ENCODE results near the gene PIK3R6. TPM values are rescaled to one million over a fixed set of nuclear protein-coding genes. Genes with fewer than 3 reads are reported as not detected.

Gene PIK3R6, protein sequence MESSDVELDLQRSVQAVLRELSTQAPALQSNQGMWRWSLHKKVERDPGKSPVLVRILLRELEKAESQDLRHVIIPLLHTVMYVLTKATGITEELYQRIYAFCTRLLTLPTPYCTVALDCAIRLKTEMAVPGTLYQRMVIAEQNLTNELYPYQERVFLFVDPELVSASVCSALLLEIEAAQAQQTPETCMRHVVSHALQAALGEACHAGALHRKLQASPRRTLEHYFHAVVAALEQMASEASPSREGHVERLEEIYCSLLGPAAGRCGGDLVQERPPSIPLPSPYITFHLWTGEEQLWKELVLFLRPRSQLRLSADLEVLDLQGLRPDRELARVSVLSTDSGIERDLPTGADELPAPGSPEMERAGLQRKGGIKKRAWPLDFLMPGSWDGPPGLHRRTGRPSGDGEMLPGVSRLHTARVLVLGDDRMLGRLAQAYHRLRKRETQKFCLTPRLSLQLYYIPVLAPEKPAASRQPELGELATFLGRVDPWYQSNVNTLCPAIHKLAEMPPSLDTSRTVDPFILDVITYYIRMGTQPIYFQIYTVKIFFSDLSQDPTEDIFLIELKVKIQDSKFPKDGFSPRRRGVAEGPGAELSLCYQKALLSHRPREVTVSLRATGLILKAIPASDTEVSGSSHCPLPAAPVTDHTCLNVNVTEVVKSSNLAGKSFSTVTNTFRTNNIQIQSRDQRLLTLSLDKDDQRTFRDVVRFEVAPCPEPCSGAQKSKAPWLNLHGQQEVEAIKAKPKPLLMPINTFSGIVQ
- total RNA-seq: under 1 TPM; 0.36 to 0.91 (median 0.85) TPM
- 0.86 TPM for polyA plus RNA-seq
- long read RNA-seq, donor 1, partial matches to known transcripts: 0 of 1 reads
- long read RNA-seq, donor 1, other reads (novel, unspliced or antisense): 1 of 1 reads
- long read RNA-seq, donor 2, partial matches to known transcripts: 0 of 1 reads
- long read RNA-seq, donor 2, other reads (novel, unspliced or antisense): 1 of 1 reads
- long read RNA-seq, donor 3: 0 reads
- long read RNA-seq, donor 4, partial matches to known transcripts: 0 of 2 reads
- long read RNA-seq, donor 4, other reads (novel, unspliced or antisense): 2 of 2 reads

DNA sequence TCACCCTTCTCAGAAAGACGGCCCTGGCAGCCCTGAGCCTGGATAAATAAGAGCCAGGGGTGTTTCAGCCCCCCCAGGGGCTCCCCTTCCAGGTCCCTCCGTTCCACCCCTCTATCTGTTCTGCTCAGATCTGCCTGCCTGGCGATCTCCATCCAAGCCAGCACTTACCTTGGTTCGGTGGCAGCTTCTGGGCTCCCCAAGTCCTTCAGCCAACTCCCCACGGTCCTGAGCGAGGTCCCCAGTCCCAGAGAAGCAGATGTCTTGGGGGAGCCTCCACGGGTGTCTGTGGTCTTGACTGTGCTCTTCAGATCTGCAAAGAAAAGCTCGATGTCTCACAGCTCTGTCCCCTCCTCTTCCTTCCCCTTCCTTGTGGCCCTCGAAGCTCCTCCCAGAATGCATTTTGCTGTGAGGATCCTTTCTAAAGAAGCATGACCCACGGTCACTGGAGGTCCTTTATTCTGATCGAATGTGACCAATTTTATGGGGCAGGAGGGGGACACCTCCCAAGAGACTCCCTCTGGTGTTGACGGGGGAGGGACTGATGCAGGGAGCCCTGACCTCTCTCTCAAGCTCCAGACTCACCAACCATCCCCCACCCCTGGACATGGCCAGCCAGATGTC is at the start of gene PIK3R6:
PIK3R6 (minus strand) TSS at position 314 of the 621 bp plus-strand sequence. CDS start 17,880 bp downstream, outside the sequence.
- H3K27me3 ChIP-seq (ENCODE audit: control insufficient read depth, insufficient read depth): no peaks in the 10 kb centered on the region
- DNase-seq (no peak), ATAC-seq (peak in 1 of 2 donors; percentile 19)
- peak within 1 kb of the TSS; percentile 24 for H3K4me3 ChIP-seq (ENCODE audit: low read length)
- no peaks in the 10 kb centered on the region for H3K4me1 ChIP-seq (ENCODE audit: control insufficient read depth, insufficient read depth, low read length)
- no peaks in the 10 kb centered on the region for H3K9me3 ChIP-seq (ENCODE audit: control insufficient read depth, low read length)
- WGBS: 42% methylated on average over 12 of the region's 12 CpGs
- intact Hi-C loops (cut with DNase I): no loop called here
- no peak within 1 kb of the TSS for H3K27ac ChIP-seq (ENCODE audit: low read length)

DNA sequence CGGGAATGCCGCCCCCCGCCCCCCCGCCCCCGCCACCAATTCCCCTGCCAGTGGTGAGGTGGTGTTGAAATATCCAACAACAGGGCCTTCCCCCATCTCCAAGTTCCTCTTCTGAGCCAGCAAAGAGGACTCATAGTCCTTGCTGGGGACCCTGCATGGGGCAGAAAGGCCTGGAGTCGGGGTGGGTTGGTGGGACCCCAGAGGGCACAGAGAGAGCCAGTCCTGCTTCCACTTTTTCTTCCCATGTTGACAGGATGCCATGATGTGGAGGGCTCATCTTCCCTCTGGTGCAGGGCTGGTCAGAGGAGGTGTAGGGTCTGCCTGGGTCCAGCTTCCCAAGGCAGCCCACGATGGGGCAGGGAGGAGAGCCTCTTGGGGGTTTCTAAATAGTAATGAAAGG is 49.0 kb upstream of the PIK3R6 start:
- Histone ChIP-seq H3K9me3 (ENCODE audit: control insufficient read depth, low read length) (no peaks in the 10 kb centered on the region), H3K27ac (ENCODE audit: low read length) (peak overlapping the region; percentile 40), H3K27me3 (ENCODE audit: control insufficient read depth, insufficient read depth) (no peaks in the 10 kb centered on the region), H3K4me3 (ENCODE audit: low read length) (no peak overlapping the region), H3K4me1 (ENCODE audit: control insufficient read depth, insufficient read depth, low read length) (no peaks in the 10 kb centered on the region)
- DNase-seq (peak in 1 of 3 donors; percentile 53), ATAC-seq (peak; percentile 50 to 55)
- intact Hi-C loops (cut with DNase I): no loop called here
- WGBS: 76% methylated on average over 7 of the region's 7 CpGs

DNA sequence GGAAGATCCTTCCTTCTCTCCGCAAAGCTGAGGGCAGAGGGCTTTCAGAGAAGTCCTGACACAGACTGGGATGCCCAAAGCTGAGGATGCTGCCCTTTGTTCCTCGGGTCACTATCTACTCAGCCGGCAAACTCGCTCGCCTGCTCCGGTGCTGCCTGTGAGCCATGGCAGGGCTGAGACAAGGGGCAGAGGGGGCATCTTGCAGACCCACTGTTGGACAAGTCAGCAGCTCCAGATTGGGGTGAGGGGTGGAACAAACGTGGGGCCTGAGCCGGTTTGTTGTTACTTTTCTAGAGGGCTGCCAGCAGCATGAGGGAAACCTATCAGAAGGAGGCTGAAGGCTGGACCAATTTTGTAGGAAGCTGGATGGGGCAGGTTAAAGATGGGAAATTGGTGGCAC is 47.1 kb upstream of the PIK3R6 start:
- no peak overlapping the region for H3K4me3 ChIP-seq (ENCODE audit: low read length)
- H3K27me3 ChIP-seq (ENCODE audit: control insufficient read depth, insufficient read depth): no peaks in the 10 kb centered on the region
- no peaks in the 10 kb centered on the region for H3K4me1 ChIP-seq (ENCODE audit: control insufficient read depth, insufficient read depth, low read length)
- no peak for DNase-seq
- ATAC-seq: no peak
- WGBS: 84% methylated on average over 8 of the region's 8 CpGs
- no peaks in the 10 kb centered on the region for H3K9me3 ChIP-seq (ENCODE audit: control insufficient read depth, low read length)
- H3K27ac ChIP-seq (ENCODE audit: low read length): no peak overlapping the region
- intact Hi-C loops (cut with DNase I): no loop called here

DNA sequence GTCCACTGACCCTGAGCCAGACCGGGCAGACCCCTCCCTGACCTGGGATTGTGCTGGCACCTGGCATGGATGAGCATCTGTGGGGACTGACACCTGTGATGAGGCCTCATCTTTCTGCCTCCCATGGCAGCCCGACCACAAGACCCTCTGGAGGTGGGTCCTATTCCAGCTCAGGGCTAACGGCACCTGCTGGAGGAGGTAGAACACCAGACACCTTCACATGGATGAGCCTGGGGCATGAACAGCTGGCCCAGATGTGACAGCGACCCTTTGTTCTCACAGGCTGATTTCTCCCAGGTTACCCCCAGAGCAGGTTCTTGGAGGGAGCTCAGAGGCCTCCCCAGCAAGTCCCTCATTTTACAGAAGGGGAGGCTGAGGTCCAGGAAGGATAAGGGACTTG is 46.4 kb upstream of the PIK3R6 start:
- DNase-seq (no peak), ATAC-seq (no peak)
- H3K9me3 ChIP-seq (ENCODE audit: control insufficient read depth, low read length): no peaks in the 10 kb centered on the region
- H3K4me1 ChIP-seq (ENCODE audit: control insufficient read depth, insufficient read depth, low read length): no peaks in the 10 kb centered on the region
- 75% methylated on average over 4 of the region's 4 CpGs for WGBS
- H3K27me3 ChIP-seq (ENCODE audit: control insufficient read depth, insufficient read depth): no peaks in the 10 kb centered on the region
- intact Hi-C loops (cut with DNase I): no loop called here
- no peak overlapping the region for H3K27ac ChIP-seq (ENCODE audit: low read length)
- H3K4me3 ChIP-seq (ENCODE audit: low read length): no peak overlapping the region

DNA sequence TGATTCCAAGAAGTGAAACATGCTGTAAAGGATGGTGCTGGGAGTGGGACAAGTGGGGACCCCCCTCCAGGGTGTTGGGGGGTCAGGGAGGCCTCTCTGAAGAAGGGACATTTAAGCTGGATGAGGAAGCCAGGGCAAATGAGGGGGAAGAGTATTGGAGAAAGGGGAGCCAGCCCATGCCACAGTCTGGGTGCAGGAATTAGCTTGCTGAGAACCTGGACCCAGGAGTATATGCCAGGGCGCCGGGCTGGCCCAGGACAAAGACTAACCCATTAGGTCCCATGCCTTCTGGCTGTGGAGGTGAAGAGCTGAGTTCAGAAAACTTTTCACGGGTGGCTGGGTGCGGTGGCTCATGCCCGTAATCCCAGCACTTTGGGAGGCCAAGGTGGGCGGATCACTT is 45.6 kb upstream of the PIK3R6 start:
- DNase-seq: no peak
- Histone ChIP-seq H3K9me3 (ENCODE audit: control insufficient read depth, low read length) (no peaks in the 10 kb centered on the region), H3K27me3 (ENCODE audit: control insufficient read depth, insufficient read depth) (no peaks in the 10 kb centered on the region), H3K4me1 (ENCODE audit: control insufficient read depth, insufficient read depth, low read length) (no peaks in the 10 kb centered on the region), H3K4me3 (ENCODE audit: low read length) (no peak overlapping the region), H3K27ac (ENCODE audit: low read length) (no peak overlapping the region)
- WGBS: 88% methylated on average over 6 of the region's 6 CpGs
- intact Hi-C loops (cut with DNase I): no loop called here
- ATAC-seq: no peak

DNA sequence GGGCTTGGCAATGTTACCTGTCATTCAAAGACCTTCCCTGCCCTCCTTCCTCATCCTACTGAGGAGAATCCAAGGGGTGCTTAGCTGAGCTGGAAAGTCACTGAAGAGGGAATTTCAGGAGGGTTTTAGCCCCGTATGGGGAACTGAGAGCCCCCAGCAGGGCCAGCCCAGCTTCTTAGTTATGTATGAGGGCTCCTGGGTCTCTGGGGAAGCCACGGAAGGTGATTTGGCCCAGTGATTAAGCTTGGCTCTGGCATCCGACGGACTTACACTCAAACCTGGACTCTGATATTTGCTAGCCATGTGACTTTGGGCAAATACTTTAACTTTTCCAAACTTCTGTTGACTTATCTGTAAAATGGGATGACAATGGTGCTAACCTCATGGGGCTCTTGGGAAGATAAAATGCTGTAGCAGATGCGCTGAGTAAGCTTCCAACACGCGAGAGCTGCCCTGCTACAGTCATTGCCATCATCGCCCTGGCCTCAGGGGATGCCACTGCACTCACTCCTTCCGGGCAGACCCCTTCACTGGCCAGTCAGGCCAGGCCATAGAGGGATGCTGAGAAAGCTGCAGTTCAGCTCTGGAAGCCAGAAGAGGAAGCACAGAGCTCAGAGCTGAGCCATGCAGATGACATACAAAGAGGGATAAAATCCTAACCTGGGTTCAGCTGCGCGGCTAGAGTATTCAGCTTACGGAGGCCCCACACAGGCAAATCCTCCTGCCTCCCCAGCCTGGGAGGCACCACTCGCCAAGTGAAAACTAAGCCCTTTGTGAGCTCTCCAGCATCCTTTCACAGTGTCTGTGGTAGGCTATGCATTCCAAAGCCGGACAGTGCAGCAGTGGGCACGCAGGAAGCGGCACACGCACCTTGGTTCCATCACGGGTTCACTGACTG is 44.9 kb upstream of the PIK3R6 start:
- intact Hi-C loops (cut with DNase I): no loop called here
- H3K27me3 ChIP-seq (ENCODE audit: control insufficient read depth, insufficient read depth): no peaks in the 10 kb centered on the region
- H3K9me3 ChIP-seq (ENCODE audit: control insufficient read depth, low read length): no peaks in the 10 kb centered on the region
- no peak overlapping the region for H3K27ac ChIP-seq (ENCODE audit: low read length)
- ATAC-seq (no peak), DNase-seq (no peak)
- WGBS: 74% methylated on average over 18 of the region's 18 CpGs
- H3K4me1 ChIP-seq (ENCODE audit: control insufficient read depth, insufficient read depth, low read length): no peaks in the 10 kb centered on the region
- H3K4me3 ChIP-seq (ENCODE audit: low read length): no peak overlapping the region

DNA sequence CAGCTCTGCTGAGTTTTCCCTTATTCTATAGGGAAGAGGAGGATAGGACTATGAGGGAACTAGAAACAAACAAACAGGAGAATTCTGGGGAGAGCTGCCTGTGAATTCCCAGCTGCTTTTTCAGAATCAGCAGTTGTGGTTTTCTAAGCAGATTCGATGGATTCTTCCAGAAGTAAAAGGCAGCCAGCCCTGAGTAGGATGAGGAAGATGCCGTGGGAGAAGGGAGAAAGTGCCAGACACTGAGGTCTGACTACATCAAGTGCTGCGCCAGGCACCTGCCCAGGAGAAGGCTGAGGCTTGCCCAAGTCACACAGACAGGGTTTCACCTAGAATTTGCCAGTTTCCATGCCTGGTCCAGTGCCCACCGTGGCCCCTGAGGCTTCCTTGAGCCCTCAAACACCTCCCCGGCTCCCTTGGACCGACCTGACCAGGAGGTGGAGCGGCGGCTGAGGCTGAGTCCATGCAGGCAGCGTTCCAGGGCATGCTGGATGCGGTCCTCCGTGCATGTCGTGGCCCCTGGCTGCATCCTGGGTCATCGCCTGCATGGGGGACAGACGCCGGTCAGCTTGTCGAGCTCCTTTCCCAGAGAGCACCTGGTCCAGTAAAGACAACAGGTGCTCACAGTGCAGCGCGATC is 43.6 kb upstream of the PIK3R6 start:
- Histone ChIP-seq H3K9me3 (ENCODE audit: control insufficient read depth, low read length) (no peaks in the 10 kb centered on the region), H3K27me3 (ENCODE audit: control insufficient read depth, insufficient read depth) (no peaks in the 10 kb centered on the region), H3K4me3 (ENCODE audit: low read length) (no peak overlapping the region), H3K4me1 (ENCODE audit: control insufficient read depth, insufficient read depth, low read length) (no peaks in the 10 kb centered on the region), H3K27ac (ENCODE audit: low read length) (no peak overlapping the region)
- intact Hi-C loops (cut with DNase I): no loop called here
- ATAC-seq (no peak), DNase-seq (no peak)
- 83% methylated on average over 18 of the region's 18 CpGs for WGBS

DNA sequence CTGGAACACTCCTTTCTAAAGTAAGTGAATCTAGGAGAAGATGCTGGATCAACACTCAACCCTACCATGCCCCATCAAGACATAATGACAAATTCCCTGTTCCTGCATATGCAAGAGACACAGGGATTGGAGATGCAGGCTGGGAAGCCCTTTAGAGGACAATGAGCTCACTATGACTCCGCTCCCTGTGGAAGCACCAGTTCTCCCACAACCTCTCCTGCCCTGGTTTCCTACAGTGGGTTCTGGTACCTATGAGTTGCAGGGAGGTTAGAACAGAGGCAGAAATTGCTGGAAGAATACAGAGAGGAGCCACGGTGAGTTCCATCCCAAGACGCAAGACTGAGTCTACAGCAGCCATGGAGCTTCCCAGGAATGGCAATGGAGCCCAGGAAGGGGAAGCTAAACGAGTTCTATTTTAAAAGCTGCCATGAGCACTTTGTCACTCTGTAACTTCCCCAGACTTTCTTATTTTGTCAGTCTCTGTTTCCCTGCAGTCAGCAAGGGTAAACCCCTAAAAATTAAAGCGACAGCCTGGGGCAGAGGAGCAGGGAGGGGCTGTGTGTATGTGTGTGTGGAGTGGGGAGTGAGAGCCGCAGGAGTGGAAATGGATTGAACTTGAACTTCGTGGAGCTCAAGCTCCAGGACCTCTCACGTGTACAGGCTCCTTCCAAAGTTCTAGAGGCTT is 42.3 kb upstream of the PIK3R6 start:
- no peaks in the 10 kb centered on the region for H3K27me3 ChIP-seq (ENCODE audit: control insufficient read depth, insufficient read depth)
- intact Hi-C loops (cut with DNase I): no loop called here
- 71% methylated on average over 8 of the region's 8 CpGs for WGBS
- no peak overlapping the region for H3K27ac ChIP-seq (ENCODE audit: low read length)
- ATAC-seq (no peak), DNase-seq (no peak)
- H3K4me3 ChIP-seq (ENCODE audit: low read length): no peak overlapping the region
- no peaks in the 10 kb centered on the region for H3K9me3 ChIP-seq (ENCODE audit: control insufficient read depth, low read length)
- H3K4me1 ChIP-seq (ENCODE audit: control insufficient read depth, insufficient read depth, low read length): no peaks in the 10 kb centered on the region

DNA sequence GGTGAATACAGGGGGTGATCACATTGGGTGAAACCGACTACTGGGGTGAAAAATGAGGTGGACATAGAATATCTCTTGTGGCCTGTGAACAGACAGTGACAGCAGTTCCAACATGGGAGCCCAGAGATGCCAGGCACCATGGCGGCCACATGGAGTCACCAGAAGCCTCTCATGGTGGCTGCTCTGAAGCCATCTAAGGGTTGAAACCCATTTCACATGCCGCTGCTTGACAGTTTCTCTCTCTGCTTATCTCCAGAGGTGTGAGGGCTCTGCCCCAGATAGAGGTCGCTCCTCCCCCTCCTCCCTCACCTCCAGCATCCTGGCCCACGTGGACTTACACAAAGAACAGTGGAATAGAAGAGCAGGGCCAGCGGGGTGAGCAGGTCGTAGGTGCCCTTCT is 37.9 kb upstream of the PIK3R6 start:
- Histone ChIP-seq H3K9me3 (ENCODE audit: control insufficient read depth, low read length) (no peaks in the 10 kb centered on the region), H3K4me1 (ENCODE audit: control insufficient read depth, insufficient read depth, low read length) (no peaks in the 10 kb centered on the region), H3K27ac (ENCODE audit: low read length) (no peak overlapping the region), H3K27me3 (ENCODE audit: control insufficient read depth, insufficient read depth) (no peaks in the 10 kb centered on the region), H3K4me3 (ENCODE audit: low read length) (no peak overlapping the region)
- 60% methylated on average over 7 of the region's 7 CpGs for WGBS
- intact Hi-C loops (cut with DNase I): no loop called here
- DNase-seq (no peak), ATAC-seq (no peak)

Measured in right cardiac atrium (tissue), 5 donors.